ENCODE data around the gene PHACTR4.

Gene PHACTR4

GRCh38 chr1:28450561-28450960 lies 81.0 kb downstream of the PHACTR4 start:
- H3K9me3 ChIP-seq (ENCODE audit: control insufficient read depth, insufficient read depth, low read depth, low read length): no peaks in the 10 kb centered on the region
- no peaks in the 10 kb centered on the region for H3K4me1 ChIP-seq (ENCODE audit: control insufficient read depth, insufficient read depth, low read length)
- TF ChIP-seq ZNF366 (tag by site-specific recombination; conservative IDR thresholded peaks at IDR 0.05) (no peak), ZNF169 (tag by site-specific recombination; IDR thresholded peaks at IDR 0.05) (no peak)
- TF ChIP-seq, protein P1, sequence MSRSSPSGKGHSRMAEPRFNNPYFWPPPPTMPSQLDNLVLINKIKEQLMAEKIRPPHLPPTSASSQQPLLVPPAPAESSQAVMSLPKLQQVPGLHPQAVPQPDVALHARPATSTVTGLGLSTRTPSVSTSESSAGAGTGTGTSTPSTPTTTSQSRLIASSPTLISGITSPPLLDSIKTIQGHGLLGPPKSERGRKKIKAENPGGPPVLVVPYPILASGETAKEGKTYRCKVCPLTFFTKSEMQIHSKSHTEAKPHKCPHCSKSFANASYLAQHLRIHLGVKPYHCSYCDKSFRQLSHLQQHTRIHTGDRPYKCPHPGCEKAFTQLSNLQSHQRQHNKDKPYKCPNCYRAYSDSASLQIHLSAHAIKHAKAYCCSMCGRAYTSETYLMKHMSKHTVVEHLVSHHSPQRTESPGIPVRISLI (tag by site-specific recombination; IDR thresholded peaks at IDR 0.05): 0 out of 2 replicates have a peak, but pooled peaks have one; percentile 22
- no peak overlapping the region for H3K27ac ChIP-seq (ENCODE audit: extremely low read depth, low read depth, low read length)
- ChIA-PET CTCF (no interaction called here), POLR2A (no interaction called here)
- no peak overlapping the region for H3K4me3 ChIP-seq (ENCODE audit: low read depth, low read length)
- no peaks in the 10 kb centered on the region; a peak in 1 of 3 replicates for H3K36me3 ChIP-seq (ENCODE audit: control insufficient read depth in 2 of 2, insufficient read depth in 1 of 2, low read length in 2 of 2)

GRCh38 chr1:28451011-28451410 lies 81.5 kb downstream of the PHACTR4 start:
- no peak for TF ChIP-seq ZNF529 (tag by site-specific recombination; IDR thresholded peaks at IDR 0.05; ENCODE audit: insufficient replicate concordance)
- TF ChIP-seq ZNF274 (IDR thresholded peaks at IDR 0.05; ENCODE audit: low read length): no peak
- TF ChIP-seq ZNF274 (tag by site-specific recombination; IDR thresholded peaks at IDR 0.05; ENCODE audit: borderline replicate concordance): no peak
- TF ChIP-seq ZNF843 (tag by site-specific recombination; IDR thresholded peaks at IDR 0.05): no peak
- TF ChIP-seq ZNF560 (tag by site-specific recombination; IDR thresholded peaks at IDR 0.05; ENCODE audit: borderline replicate concordance): no peak
- TF ChIP-seq ZNF223 (tag by site-specific recombination; IDR thresholded peaks at IDR 0.05): no peak
- TF ChIP-seq ZNF670 (tag by site-specific recombination; IDR thresholded peaks at IDR 0.05; ENCODE audit: low read depth): no peak
- TF ChIP-seq ZNF138 (tag by site-specific recombination; IDR thresholded peaks at IDR 0.05; ENCODE audit: borderline replicate concordance): no peak
- no peak for TF ChIP-seq HIC1 (tag by site-specific recombination; IDR thresholded peaks at IDR 0.05)
- no peak for TF ChIP-seq ZBTB44 (tag by site-specific recombination; IDR thresholded peaks at IDR 0.05)
- TF ChIP-seq KLF10 (tag by site-specific recombination; IDR thresholded peaks at IDR 0.05): no peak
- no peak for TF ChIP-seq ZNF768 (tag by site-specific recombination; IDR thresholded peaks at IDR 0.05)
- TF ChIP-seq, protein P2, sequence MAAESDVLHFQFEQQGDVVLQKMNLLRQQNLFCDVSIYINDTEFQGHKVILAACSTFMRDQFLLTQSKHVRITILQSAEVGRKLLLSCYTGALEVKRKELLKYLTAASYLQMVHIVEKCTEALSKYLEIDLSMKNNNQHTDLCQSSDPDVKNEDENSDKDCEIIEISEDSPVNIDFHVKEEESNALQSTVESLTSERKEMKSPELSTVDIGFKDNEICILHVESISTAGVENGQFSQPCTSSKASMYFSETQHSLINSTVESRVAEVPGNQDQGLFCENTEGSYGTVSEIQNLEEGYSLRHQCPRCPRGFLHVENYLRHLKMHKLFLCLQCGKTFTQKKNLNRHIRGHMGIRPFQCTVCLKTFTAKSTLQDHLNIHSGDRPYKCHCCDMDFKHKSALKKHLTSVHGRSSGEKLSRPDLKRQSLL (tag by site-specific recombination; IDR thresholded peaks at IDR 0.05): no peak
- TF ChIP-seq ZNF221 (tag by site-specific recombination; IDR thresholded peaks at IDR 0.05; ENCODE audit: borderline replicate concordance): no peak
- TF ChIP-seq SP3 (tag by site-specific recombination; IDR thresholded peaks at IDR 0.05): no peak
- TF ChIP-seq ZFP37 (tag by site-specific recombination; IDR thresholded peaks at IDR 0.05): no peak
- TF ChIP-seq FEZF1 (tag by site-specific recombination; IDR thresholded peaks at IDR 0.05): no peak
- TF ChIP-seq ZNF510 (tag by site-specific recombination; IDR thresholded peaks at IDR 0.05; ENCODE audit: insufficient replicate concordance): no peak
- TF ChIP-seq SP2 (tag by site-specific recombination; IDR thresholded peaks at IDR 0.05): no peak
- POLR2A ChIA-PET: no interaction called here
- CTCF ChIA-PET: no interaction called here

More at GRCh38 chr1:28451011-28451410, 81.5 kb downstream of the PHACTR4 start:
- Histone ChIP-seq H3K4me1 (ENCODE audit: control insufficient read depth, insufficient read depth, low read length) (no peaks in the 10 kb centered on the region), H3K9me3 (ENCODE audit: control insufficient read depth, insufficient read depth, low read depth, low read length) (no peaks in the 10 kb centered on the region), H3K27ac (ENCODE audit: extremely low read depth, low read depth, low read length) (no peak overlapping the region), H3K36me3 (ENCODE audit: control insufficient read depth in 2 of 2, insufficient read depth in 1 of 2, low read length in 2 of 2) (no peaks in the 10 kb centered on the region; a peak in 1 of 3 replicates), H3K4me3 (ENCODE audit: low read depth, low read length) (no peak overlapping the region)

All from HEK293 (cell line).